GM21360 (cell line): ENCODE data around the gene MTERF1.
"Not testable (repeated sequence)": the region's sequence is repeated elsewhere in the genome, so short reads cannot be mapped to it uniquely, and the experiment has no call there.

Source experiments
- ATAC-seq: cut with Tn5 transposase; IDR thresholded peaks from one replicate; pipeline ENCODE4 v1.9.1; 2021; ENCODE audit warnings: mild to moderate bottlenecking, moderate library complexity; ENCODE audit not compliant: unreplicated experiment

MTERF1 gene, protein sequence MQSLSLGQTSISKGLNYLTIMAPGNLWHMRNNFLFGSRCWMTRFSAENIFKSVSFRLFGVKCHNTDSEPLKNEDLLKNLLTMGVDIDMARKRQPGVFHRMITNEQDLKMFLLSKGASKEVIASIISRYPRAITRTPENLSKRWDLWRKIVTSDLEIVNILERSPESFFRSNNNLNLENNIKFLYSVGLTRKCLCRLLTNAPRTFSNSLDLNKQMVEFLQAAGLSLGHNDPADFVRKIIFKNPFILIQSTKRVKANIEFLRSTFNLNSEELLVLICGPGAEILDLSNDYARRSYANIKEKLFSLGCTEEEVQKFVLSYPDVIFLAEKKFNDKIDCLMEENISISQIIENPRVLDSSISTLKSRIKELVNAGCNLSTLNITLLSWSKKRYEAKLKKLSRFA

DNA sequence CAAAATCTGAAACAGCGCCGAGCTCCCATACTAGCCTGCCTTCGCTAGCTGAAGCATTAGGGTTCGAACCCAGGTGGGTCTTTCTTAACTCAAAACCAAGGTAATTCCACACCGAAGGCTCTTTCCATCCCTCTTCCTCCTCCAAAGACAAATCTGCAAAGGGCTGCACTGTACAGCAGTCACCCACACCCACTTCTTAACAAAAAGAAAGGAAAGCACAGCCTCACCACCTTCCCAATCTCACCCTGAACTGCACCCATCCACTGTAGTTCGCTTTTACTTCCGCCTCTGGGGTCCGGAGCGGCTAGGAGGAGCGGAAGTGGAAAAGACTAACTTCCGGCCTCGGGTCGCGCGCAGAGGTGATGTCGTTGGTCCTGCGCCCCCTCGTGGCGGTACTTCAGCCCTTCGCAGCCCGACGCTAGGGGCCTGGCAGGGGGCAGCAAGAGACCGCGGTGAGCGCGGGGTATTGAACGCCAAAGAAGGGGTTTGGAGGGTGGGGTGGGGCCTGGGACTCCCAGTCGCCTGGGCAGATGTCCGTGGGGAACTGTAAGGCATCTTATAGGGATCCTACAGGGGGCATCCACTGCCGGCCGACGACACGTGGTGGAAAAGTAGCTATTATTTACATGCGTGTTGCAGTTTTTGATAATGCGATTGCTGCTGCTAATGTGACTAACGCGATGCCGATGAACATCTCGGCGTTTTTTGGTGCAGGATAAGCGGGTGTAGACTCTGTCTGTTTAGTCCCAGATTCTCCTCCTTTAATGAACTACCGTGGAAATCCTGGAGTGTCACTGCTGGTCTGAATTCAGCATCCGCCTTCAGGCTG, at the start of gene MTERF1:
Gene MTERF1 (minus strand): TSS at position 290 of the 829 bp plus-strand sequence. CDS start 619 bp downstream, outside the sequence.
- peak; percentile 97 for ATAC-seq

DNA sequence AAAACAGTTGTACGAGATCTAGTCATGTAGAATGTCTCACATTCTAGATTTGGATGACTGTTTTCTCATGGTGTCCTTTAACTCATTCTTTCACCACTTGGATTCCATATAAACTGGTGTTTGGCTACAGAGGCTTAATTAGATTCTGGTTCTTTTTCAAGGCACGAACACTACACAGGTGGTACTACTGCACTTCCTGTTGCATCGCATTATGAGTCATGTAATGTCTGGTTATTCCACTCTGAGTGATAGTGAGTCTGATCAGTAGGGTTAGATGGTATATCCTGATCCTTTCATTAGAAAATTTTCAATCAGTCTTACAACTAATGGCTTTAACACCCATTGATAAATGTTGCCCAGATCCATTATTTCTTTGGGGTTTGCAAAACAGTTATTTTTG, 49.0 kb upstream of the MTERF1 start:
- ATAC-seq, result no peak

DNA sequence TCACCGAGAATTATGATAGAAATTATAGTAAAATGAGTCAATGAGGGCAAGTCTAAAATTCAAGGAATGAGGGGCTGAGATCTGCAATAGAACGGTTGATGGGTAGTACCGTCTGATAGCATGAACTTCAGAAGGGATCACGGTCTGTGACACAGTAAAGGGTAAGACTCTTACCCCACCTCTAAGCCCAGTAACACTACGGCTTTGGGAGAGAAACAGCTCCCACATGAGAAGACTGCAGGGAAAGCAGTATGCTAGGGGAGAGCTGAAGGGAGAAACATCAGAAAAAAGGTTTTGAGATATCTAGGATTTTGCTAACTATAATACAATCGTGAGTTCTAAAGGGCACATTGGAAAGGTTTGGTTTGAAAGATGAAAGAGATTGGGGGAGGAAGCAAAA, 47.4 kb upstream of the MTERF1 start:
- no peak for ATAC-seq

DNA sequence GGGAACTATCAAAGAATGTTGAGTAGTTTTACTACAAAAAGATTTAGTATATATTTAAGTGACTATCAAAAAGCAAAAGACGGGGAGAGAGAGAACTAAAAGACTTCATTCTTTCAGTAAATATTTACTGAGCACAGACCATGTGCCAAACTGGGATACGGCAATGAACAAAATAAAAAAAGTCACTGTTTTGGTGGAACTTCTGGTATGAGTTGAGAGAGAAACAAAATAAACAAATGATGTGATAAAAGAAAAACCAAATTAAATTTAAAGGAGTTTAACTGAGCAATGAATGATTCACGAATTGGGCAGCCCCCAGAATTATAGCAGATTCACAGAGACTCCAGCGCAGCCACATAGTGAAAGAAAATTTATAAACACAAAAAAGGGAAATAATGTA, 42.4 kb upstream of the MTERF1 start:
- no peak for ATAC-seq

DNA sequence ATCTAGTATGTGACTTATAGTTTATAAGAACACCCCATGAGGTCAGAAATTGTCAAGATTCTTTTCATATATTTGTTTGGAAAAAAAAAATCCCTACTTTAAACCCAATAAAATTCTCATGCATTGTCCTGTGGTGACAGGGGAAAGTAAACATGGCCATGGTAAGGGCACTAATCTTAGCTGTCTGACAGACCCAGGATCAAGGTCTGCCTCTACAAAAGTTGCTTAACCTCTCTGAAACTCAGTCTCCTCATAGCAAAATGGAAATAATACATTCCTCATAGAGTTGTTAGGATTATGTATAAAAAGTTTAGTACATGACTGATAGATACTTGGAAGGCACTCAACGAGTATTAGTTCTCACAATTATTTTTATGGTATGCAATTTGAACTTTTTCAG, 37.9 kb upstream of the MTERF1 start:
- ATAC-seq, result no peak

DNA sequence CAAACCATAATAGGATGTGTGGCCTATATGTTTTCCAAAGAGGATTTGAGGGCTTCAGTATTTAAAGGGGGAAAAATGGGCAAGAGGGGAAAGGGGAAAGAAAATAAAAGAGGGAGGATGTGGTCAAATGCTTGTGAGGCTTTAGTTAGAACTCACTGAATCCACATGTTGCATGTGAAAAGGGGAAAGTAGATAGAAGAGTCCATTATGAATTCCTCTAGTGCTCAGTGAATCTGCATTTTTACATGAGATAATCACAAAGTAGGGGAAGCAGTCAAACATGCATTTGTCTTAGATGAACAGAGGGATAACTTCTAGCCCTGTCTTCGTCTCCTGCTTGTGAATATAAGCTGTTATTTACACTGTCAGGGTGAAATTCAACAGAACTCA, 35.5 kb upstream of the MTERF1 start:
- no peak for ATAC-seq

DNA sequence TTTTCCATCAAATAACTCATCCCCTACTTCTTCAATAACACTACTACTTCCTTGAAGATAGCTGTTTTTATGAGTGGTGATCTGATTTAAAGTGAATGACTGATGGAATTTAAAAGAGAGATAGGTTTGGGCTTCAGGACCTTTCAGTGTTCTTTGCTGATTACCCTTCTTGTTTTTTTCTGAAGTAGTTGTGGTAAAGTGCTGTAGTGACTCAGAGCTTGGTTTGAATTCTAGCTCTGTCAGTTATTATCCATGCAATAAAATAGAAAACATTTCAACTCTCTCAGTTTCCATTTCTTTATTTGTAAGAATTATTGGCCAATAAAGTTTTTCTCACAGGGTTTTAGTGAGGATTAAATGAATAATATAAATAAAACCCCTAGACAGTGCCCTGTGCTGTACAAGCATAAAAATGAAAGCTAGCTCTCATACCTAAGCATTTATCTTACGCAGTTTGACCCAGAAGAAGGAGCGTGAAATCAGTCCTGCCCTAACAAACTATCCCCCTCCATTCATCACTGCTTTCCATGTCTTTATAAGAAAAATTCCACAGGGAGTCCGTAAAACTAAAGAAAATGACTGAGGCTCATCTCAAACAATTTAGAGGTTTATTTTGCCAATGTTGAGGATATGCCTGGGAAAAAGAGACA, 35.0 kb upstream of the MTERF1 start:
- no peak for ATAC-seq

DNA sequence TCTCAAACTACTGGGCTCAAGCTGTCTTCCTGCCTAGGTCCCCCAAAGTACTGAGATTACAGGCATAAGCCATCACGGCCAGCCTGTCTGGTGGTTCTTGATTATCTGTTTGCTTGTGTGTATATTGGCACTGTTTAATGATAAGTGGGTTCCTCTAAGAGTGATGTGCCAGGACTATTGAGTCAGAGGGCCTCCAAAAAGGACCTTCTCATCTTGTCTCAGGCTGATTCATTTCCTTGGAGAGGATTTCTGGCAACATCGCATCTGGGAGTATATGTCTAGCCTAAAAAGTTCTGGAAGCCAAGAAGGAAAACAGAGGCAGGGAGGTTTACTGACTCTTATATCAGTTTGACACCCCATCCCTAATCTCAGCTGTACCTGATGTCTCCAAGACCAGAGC, 33.1 kb upstream of the MTERF1 start:
- ATAC-seq, result no peak

DNA sequence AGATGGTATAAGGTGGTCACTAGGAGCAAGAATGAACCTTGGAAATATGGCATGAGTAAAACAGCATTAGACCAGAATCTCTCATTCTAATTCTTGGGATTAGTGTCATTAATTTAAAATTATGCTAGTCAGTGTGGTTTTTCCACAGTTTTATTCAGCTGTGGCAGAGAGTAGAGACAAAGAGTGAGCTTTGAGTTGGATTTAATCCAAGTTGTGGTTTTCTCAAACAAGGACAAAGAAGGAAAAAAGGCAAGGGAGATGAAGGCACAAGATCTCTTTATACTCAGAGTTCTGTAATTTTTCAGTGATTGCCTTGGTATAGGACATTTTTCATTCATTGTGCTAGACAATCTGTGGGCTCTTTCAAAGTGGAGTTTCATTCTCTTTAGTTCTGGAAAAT, 32.0 kb upstream of the MTERF1 start:
- ATAC-seq, result no peak

DNA sequence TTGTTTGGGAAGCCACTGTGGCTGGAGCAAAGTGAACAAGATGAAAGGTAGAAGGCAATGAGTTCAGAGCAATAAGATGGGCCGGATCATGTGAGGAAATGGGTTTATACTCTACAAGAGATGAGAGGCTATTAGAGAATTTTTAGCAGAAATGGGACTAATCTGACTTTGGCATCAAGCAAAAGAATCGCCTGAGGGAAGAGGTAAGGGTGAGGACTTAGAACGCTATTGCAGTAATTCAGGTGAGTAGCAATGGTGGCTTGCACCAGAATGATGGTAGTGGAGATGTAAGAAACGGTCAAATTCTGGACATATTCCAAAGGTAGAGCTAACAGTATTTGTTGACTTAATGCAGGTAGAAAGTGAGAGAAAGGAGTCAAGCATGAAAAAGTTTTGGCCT, 30.6 kb upstream of the MTERF1 start:
- ATAC-seq, result no peak

DNA sequence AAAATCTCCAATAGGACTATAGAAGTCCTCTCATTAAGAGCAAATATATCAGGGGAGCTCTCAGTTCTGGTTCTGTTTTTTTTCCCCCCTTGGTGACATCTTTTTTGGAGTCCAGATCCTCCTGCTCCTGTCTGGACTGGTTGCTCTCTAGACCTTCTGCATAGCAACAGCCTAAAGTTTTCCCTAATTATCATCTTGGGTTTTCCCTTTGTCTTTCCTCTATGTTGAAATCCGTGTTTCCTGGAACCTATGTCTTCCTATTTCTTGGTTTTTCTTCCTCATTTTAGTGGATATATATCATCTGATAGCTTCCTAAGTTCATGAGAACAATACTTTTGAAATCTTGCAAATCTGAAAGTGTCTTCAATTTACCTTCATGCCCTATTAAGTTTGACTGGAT, 29.7 kb upstream of the MTERF1 start:
- no peak for ATAC-seq

DNA sequence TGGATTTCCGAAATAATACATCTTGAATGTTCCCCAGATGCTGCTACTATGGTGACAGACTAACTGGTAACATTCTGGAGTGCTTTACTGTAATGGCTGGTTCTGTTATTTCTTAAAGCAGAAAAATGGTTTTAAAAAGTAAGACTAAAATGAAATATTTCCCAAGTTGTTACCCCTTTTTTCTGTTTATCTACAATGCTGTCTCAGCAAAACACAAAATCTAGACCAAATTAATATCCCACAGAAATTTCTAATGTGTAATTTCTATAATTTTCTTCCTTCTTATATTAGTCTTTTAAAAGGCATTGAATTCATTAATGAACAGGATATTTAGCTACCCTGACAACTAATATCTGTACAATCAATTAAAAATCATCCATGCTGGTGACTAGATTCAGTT, 19.1 kb upstream of the MTERF1 start:
- no peak for ATAC-seq

DNA sequence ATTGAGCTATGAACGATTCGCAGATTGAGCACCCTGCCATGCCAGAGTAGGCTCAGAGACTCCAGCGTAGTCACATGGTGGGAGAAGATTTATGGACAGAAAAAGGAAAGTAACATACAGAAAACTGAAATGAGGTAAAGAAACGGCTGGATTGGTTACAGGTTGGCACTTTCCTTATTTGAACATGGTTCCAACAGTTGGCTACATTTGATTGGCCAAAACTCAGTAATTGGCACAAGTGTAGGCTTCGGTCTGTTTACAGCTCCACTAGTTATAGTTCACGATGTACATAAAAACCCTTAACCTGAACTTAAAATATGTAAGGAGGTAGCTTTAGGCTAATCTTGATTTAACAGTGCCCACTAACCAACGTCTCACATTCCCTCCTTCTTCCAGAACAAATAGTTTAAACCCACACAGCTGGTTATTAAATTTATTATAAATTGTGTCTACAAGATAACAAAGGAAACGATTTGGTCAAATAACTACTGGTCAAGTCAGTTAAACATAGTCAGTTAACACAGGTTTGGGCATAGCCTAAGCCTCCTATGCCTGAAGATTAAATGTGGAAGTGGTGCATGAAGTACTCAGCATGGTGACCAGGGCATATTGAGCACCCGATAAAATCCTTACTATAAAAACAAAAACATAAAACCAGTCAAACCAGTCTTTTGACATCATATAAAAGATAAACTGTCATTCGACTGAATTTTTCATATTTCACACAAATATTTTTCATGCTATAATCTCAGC, 17.9 kb upstream of the MTERF1 start:
- ATAC-seq, result no peak

DNA sequence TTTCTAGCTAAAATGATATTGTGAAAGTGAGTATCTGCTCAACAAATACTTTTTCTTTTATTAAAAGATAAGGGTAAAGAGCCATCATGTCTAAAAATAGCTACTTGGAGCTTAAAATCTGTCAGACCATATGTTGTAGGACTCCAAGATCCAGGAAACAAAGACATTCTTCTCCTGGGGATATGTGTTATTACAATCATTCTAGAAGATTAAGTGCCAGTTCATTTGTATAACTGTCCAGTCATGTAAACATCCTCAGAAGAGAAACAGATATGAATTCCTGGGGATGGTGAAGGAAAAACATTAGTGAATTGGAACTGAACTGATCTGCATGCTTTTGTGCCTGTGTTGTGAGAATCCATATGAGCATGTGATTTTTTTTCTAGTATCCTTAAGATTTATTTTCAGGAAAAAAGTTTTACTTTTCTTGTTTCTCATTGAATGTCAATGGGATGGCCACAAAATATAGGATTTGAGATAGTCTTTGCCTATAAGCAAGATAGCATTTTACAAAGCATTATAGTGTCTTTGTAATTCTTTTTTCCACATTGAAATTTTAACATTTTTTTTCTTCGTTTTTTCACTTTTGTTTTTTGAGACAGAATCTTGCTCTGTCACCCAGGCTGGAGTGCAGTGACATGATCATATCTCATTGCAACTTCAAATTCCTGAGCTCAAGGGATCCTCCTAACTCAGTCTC, 14.4 kb upstream of the MTERF1 start:
- ATAC-seq, result no peak

DNA sequence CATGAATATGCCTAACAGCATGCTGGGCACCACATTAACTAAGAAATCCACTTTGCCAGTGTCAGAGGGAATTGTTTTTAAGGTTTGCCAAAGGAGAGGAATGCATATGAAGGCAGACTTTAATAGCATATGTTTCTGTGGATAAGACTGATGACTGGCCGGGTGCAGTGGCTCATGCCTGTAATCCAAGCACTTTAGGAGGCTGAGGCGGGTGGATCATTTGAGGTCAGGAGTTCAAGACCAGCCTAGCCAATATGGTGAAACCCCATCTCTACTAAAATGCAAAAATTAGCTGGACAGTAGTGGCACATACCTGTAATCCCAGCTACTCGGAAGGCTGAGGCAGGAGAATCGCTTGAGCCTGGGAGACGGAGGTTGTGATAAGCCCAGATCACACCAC, 13.2 kb upstream of the MTERF1 start:
- not testable (repeated sequence) for ATAC-seq

DNA sequence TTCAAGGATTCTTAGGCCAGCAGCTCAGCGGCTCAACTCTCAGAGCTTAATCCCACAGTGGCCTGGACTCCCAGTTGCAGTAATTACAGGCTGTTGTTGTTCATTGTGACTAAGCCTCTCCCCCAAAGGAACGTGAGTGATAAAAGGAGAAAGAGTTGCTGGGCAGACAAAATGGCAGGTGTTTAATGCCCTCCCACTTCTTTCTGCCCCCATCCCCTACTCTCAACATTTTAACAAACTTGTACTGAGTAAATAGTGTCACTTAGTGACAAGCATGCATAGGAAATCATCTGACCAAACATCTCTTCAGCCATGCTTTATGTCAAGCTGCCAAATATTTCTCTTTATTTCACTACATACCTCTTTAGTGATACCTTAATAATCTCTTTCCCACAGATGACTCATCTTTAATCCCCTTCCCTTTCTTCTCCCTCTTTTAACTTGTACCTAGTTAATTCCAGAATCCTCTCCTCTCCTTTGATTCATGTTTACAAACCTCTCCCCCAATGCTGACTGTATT, 12.4 kb upstream of the MTERF1 start:
- ATAC-seq, result no peak

DNA sequence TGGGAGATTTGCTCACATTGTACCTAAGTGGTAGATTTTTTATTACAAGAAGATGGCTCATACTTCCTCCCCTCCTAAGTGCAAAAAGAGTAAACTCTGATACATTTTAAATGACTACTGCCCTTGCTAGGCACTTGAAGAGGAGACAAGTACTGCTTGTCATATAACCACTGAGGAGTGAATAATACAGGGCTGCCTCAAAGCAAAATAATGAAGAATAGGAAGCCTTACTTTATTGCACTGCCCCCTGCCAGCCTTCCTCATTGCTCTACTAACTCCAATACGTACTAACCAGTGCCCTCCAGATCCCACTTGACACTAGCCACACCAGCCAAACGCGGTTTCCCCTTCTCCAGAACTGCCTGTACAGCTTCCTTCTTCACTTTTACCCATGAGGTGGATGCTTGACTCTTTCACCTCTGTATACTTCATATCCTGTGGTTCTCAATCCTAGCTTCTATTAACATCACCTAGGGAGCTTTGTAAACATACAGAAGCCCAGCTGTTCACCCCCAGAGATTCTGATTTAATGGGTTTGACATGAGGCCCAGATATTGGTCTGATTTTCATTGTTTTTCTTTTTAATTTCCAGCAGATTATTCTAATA, 11.7 kb upstream of the MTERF1 start:
- ATAC-seq, result no peak

DNA sequence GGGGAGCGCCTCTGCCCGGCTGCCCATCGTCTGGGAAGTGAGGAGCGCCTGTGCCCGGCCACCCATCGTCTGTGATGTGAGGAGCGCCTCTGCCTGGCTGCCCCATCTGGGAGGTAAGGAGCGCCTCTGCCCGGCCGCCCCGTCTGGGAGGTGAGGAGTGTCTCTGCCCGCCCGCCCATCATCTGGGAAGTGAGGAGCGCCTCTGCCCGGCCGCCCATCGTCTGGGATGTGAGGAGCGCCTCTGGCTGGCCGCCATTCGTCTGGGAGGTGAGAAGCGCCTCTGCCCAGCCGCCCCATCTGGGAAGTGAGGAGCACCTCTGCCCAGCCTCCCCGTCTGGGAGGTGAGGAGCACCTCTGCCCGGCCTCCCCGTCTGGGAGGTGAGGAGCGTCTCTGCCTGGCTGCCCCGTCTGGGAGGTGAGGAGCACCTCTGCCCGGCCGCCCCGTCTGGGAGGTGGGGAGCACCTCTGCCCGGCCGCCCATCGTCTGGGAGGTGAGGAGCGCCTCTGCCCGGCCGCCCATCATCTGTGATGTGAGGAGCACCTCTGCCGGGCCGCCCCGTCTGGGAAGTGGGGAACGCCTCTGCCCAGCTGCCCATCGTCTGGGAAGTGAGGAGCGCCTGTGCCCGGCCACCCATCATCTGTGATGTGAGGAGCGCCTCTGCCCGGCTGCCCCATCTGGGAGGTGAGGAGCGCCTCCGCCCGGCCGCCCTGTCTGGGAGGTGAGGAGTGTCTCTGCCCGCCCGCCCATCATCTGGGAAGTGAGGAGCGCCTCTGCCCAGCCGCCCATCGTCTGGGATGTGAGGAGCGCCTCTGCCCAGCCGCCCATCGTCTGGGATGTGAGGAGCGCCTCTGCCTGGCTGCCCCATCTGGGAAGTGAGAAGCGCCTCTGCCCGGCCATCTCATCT, 8.0 kb upstream of the MTERF1 start:
- not testable (repeated sequence) for ATAC-seq
